Ureter (tissue), 1 donor: Measurements from ENCODE around the gene OR12D1. TPM values are rescaled to one million over a fixed set of nuclear protein-coding genes. Genes with fewer than 3 reads are reported as not detected.
"Not testable (repeated sequence)": the region's sequence is repeated elsewhere in the genome, so short reads cannot be mapped to it uniquely, and the experiment has no call there.

ENCODE experiments used
- DNase-seq: peaks from one replicate; pipeline ENCODE4 v3.0.0-alpha.2; 2020; ENCODE audit warnings: low spot score
- total RNA-seq: library from RNA; stranded (reverse); gene quantifications from one replicate; pipeline ENCODE4 v1.2.4, GENCODE V29; 2023
- donor health status: DM: yes; HTN: yes; CAD: no.

Gene OR12D1
- not detected for total RNA-seq

DNA sequence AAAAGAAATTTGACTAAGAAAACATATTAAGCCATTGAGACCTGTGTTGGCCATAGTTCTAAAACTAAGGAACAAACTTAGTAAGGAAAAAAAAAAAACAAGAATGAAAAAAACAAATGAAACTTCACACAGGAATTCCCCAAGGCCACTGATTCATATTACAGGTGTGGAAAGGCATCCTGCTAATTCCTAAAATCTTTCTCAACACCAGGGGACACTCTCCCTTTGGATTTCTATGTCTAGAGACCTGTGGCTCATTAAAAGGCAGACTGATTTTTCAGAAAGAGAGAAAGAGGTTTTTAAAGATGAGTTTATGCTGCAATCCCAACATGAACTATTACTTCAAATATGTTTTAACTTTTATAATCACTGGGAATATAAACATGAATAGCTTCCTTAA is at the start of gene OR12D1:
OR12D1 (plus strand) TSS at position 341 of the 400 bp plus-strand sequence.
- DNase-seq = no peak

DNA sequence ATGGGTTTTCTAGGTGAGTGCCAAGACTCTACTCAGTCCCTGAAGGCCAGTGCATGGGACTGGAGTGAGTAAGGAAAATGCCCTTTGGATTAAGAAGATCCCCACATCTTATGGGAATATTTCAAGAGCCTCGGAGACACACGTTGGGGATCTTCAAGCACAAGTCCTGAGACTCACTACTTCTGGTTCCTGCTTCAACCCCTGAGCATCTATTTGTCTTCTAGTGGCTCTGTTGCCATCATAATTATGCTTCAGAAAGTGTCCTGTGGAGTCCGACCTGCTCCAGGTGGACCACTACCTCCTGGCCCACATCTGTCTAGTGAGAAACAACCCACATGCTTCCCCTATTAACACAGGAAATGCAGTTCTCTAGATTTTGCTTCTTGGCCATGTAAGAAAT is 46.0 kb upstream of the OR12D1 start, which contains the start of gene OR5V1:
OR5V1 (minus strand) TSS at position 101 of the 400 bp plus-strand sequence. CDS start 12,670 bp downstream, outside the sequence.
- no peak for DNase-seq

DNA sequence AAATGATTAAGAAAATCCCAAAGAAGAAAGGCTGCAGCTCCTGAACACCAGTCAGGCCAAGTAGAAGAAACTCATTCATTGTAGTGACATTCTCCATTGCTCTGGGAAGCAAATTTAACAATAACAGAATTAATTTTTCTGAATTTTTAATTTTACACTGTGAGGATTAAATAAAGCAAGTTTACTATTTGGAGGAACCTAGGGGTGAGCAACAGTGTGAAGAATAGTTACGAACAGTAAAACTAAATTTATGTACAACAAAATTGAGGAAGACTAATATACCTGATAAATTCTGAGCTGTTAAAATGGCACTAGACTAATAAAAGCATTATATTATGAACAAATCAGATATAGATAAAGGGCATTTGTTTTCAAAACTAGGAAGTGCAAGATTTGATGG is 39.5 kb upstream of the OR12D1 start, which contains the start of gene OR12D3:
OR12D3 (minus strand) TSS at position 101 of the 400 bp plus-strand sequence; CDS start at position 97, 4 bp downstream.
- DNase-seq = no peak

- no peak for DNase-seq
Measured at GRCh38 chr6:29376003-29376402, 38.7 kb upstream of the OR12D1 start.

DNA sequence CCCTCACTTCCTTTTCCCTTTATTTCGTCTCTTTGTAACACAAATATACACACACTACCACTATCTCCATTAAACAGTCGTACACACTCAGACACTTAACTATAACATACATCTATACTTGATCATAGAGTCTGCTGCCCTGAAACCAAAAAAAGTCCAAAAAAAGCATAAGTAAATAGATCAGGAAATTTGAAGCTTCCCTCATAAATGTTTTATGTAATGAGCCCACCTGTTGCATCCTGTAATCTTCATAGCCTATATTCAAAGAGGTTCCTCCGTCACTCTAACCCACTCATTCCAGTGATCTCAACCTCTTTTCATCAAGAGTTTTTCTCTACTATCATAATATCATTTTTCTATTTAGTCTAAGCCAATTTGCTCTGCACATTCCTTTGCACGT is 26.2 kb upstream of the OR12D1 start:
- DNase-seq = no peak

GRCh38 chr6:29395331-29395730 is 19.4 kb upstream of the OR12D1 start, which contains the start of gene OR12D2:
OR12D2 (plus strand) TSS chr6:29395631; CDS start chr6:29396700, 1,069 bp downstream.
- DNase-seq = no peak

DNA sequence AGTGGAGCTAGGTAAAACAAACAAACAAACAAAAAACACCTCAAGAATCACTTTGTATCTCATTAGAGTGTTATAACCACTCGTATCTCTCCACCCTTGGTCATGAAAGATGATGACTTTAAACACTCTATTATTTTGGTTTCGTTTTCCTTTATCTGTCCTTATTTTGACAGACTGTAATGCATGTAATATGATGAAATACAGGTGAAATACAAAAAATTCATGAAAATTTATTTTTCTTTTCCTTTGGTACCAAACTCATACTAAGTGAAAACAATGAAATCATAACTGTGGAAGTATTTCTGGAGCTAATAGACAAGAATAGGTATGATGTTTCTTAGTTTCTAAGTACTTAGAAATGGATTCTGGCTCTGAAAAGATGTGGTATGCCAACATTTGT is 15.2 kb upstream of the OR12D1 start:
- DNase-seq = no peak

- DNase-seq = no peak
Measured at GRCh38 chr6:29403801-29404200, 10.9 kb upstream of the OR12D1 start.

DNA sequence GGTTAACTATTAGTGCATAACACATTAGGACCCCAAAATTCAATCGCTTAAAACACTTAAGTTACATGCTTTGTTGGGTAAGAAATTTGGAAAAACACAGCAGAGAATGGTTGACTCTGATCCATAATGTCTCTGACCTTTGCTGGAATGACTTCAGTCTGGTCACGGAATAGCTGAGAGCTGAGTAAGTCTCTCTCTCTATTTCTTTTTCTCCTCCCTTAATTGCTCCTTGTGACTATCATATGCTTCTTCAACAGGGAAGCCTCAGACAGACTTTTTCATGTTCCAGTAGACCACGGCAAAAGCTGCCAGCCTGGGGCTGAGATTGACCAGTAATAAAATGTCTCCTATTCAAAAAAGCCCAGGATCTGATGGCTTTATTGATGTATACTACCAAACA is 4.8 kb downstream of the OR12D1 start:
- DNase-seq = no peak

DNA sequence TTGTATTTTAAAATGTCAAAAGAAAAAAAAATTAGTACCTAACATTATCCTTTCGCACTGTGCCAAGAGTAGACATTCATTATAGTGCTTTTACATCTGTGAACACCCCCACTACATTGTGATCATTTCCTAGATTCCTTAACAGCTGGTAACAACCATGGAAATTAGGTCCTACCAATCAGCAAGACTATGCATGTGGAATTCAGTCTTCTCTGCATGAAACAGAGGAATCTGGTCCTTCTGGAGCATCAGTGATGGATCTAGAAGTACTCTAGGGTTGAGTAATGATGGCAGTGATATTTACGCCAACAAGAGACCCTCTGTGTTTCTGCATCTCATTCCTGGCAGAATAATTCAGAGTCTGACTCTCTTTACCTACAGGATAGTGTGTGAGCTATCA is 9.4 kb downstream of the OR12D1 start:
- no peak for DNase-seq

GRCh38 chr6:29424575-29424974 is 9.8 kb downstream of the OR12D1 start:
- no peak for DNase-seq

DNA sequence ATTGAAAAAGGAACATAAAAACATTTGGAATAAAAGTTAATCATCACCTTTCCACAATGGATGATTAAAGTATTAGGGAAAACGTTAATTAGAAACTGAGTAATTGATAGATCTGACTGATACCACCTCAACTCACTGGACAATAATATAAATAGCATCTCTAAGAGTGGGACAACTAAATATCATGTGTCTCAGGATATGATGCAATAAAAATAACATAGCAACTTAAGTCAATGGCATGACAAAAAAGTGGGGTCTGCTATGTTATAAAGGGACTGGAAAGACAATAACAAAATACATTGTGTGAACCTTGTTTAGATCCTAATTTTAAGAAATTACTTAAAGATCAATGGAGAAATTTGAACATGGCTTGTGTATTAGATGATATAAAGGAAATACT is 10.3 kb downstream of the OR12D1 start:
- no peak for DNase-seq

DNA sequence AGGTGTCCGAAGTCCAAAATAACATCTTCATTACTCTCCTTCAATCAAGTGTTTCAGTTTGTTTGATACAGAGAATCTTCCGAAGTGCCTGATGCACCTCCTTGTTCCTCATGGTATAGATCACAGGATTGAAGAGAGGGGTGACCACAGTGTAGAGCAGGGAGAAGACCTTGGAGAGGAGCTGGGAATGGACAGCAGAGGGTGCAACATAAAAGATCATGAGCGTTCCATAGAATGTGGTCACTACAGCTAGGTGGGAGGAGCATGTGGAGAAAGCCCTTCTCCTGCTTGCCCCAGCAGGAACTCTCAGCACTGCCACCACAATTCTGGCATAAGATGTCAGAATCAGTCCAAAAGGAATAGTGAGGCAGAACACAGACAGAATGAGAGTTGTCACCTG is 11.9 kb downstream of the OR12D1 start:
- no peak for DNase-seq

DNA sequence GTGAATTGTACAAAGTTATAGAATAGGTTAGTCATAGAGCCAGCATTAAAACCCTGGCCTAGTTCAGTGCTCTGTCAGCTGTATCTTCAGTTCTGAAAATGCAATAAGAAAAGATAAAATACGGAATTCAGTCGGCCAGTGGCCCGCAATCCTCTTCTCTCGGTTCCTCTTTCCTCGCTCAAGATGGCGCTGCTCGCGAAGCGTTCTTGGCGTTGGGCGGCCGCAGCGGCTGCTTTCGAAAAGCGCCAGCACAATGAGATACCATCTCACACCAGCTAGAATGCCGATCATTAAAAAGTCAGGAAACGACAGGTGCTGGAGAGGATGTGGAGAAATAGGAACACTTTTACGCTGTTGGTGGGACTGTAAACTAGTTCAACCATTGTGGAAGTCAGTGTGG is 22.0 kb downstream of the OR12D1 start:
- DNase-seq = not testable (repeated sequence)

DNA sequence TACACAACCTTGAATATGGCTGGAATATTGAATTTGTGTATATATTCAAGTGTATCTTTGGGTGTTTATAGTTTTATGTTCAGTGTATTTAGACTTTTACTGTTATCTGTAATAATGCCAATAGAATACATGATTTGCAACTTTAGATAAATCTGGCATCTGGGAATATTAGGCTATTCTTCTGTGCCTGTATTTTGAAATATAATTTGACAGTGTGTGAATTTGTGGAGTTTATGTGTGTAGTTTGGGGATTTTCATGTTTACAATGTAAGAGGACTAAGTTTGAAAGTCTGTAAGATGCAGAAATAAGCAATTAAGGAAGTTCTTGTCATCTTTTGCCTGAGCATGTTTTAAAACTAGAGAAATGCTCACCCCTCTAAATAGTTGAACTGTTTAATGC is 24.3 kb downstream of the OR12D1 start, which contains the start of gene OR10C1:
OR10C1 (plus strand) TSS at position 301 of the 400 bp plus-strand sequence. CDS start 710 bp downstream, outside the sequence.
- no peak for DNase-seq

DNA sequence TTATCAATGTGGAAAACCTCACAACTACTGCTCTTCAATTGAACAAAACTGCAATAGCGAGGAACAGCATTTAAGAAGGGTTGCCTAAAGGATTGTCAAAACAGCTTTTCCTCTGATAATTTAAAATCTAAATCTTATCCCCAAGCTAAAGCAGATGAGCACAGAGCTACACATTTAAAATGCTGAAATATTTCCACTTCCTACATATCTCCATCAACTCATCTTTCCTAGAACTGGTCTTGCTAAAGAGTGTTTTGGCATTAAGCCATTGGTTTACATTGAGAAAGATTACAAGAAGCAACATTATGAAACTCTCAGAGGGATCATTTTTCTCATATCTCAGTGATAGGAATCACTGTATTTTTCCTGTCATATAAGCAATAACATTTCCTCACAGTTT is 28.0 kb downstream of the OR12D1 start:
- no peak for DNase-seq

- not testable (repeated sequence) for DNase-seq
Measured at GRCh38 chr6:29444031-29444430, 29.3 kb downstream of the OR12D1 start.

- no peak for DNase-seq
Measured at GRCh38 chr6:29447670-29448069, 32.9 kb downstream of the OR12D1 start.

GRCh38 chr6:29451471-29452193 is 36.9 kb downstream of the OR12D1 start:
- DNase-seq = no peak

GRCh38 chr6:29456971-29457370 is 42.2 kb downstream of the OR12D1 start, which contains the start of the genes OR11A1 and OR2H1:
OR11A1 (minus strand) TSS chr6:29457071; CDS start chr6:29427641, 29,430 bp downstream.
OR2H1 (plus strand) TSS chr6:29457155; CDS start chr6:29461770, 4,615 bp downstream.
- no peak for DNase-seq

DNA sequence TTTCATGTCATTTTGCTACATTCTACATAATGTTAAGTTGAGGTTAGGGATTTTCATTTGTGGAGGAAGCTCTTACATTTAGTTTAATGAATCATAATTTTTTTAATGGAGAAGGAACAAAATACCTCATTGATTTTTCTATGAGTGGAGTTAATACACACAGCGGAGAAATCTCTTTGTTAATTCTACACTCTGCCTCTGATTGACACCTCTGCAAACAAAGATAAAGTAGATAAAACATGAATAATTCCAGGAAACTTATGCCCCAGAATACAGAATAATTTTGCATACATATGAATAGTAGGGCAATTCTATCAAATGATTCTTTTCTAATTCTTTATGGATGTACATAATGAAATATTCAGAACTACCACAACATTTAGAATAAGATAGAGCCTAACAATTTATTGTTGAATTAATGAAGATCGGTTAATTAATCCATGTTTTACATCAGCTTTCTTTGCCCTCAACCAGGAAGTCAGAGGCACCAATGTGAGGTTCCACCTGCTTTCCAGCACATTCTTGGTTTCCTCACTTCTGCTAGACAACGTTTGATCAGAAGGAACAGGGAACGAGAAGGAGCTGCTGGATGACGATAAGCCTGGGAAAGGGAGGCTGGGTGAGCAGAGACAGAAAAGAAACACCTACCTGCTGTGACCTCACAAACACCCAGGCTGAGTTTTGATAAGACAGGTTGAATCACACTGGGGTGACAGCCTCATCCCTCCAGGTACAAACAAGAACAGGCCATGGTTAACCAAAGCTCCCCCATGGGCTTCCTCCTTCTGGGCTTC is 46.5 kb downstream of the OR12D1 start:
- DNase-seq = no peak

DNA sequence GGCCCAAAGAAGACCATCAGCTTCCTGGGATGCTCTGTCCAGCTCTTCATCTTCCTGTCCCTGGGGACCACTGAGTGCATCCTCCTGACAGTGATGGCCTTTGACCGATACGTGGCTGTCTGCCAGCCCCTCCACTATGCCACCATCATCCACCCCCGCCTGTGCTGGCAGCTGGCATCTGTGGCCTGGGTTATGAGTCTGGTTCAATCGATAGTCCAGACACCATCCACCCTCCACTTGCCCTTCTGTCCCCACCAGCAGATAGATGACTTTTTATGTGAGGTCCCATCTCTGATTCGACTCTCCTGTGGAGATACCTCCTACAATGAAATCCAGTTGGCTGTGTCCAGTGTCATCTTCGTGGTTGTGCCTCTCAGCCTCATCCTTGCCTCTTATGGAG is 47.3 kb downstream of the OR12D1 start:
- no peak for DNase-seq
